Stimulated activated CD8-positive, alpha-beta memory T cell treated with anti-CD3 and anti-CD28 coated beads, Interleukin-4, amount 100 ng/mL, for 1 hour (primary cell): ENCODE data around the gene EXOSC2.
"Not testable (repeated sequence)": the region's sequence is repeated elsewhere in the genome, so short reads cannot be mapped to it uniquely, and the experiment has no call there.

Experiments used
- DNase-seq, 2 donors: peaks; one replicate each; pipeline ENCODE4 v3.0.0-alpha.2; 2020; ENCODE audit warnings: low read depth in 2 of 2, low spot score in 1 of 2

EXOSC2 gene

DNA sequence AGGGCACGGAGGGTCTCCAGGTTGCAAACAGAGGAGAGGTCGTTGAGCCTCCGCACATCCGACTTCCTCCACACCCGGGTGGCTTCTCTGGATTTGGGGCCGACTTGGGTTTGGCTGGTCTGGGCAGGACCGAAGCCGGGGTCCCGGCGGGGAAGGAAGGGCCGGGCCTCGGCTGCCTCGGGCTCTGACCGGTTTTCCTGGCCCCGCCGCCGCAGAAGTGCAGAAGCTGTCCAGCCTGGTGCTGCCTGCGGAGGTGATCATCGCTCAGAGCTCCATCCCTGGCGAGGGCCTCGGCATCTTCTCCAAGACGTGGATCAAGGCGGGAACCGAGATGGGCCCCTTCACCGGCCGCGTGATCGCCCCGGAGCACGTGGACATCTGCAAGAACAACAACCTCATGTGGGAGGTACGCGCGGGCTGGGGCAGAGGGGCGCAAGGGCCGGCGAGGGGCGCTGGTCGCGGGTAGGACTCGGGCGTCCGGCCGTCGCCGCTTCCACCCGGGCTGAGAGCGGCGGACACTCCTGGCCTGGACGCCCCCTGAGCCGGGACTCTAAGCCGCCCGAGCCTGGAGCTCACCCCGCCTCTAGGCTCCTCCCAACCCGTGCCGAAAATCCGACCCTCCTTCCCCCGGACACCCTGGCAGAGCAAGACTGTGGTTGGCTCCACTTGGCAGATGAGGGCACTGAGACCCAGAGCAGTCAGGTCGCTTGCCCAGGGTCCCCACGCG is 27.0 kb upstream of the EXOSC2 start:
- DNase-seq, result no peak

DNA sequence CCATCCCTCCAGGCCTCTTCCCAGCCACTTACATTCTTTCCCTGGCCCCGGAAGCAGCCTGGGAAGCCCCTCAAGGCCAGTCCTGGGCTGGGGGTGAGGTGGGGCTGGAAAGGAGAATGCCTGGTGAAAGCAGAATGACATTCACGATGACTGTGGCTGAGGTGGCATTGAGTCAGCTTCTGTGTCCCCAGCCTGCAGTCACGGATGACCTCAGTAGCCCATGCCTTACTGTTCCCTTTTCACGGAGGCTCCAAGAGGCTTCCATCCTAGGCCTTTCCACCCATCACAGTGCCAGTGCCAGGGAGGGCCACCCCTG is 26.5 kb upstream of the EXOSC2 start:
- DNase-seq, result no peak

DNA sequence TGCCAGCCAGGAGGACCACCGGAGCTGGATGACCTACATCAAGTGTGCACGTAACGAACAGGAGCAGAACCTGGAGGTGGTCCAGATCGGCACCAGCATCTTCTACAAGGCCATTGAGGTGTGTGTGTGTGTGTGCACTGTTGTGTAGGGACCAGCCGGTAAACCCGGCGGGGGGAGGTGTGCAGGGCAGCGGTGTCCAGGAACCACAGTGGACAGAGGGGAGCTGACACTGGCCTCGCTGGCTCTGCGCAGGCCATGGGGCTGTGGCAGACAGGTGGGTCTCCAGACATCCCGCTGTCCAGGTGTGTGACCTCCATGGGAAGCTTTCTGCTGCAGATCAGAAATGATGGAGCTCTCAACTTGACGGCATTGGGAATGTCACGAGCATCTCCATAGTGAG is 25.4 kb upstream of the EXOSC2 start:
- no peak for DNase-seq

DNA sequence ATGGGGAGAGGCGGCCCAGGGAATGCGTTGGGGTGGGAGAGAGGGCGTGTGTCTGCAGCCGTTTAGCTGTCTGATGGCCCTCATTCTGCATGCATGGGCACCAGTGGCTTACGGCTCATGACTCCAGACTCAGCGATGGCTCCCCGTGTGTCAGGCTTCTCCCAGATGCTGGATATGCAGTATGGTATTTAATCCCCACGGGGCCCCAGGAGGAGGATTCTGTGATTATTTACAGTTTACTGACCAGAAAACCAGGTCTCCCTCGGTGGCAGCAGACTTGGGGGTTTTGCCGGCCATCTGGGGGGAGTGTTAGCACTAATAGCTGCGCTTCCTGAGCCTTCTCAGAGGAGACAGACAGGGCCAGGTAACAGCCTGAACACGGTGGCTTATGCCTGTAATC is 24.9 kb upstream of the EXOSC2 start:
- no peak for DNase-seq

DNA sequence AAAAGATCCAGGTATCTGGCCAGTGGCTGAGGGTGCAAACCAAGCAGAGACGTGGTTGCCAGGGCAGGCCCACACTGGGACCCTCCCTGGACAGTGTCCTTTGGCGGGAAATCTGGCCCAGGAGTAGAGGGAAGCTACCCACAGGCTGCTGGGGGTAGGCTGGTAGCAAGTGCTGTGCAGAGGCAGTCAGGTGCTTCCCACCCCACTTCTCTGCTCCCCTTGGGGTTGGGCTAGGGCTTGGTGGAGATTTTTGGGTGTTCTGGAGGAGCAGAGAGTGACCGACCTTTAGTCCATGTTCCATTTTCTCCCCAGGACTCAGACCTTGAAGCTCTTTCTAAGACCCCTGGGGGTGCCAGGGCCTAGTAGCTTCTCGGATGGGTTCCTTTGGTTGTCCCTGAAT is 23.6 kb upstream of the EXOSC2 start:
- no peak for DNase-seq

DNA sequence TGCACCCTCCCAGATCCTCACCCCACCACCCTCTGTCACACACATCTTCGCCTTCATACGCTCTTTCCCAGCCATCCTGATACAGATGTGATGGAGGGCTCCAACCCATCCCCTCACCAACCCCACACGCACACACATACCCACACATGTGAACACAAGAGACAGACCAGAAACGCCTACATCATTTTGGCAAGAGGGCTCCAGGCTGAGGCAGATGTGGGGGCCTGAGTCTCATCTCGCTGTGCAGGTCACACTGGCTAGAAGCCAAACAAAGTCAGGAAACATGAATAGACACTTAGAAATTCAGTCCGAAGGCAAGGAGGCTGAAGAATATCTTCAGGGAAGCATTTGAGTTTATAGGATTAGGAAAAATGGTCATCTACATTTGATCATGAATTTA is 22.9 kb upstream of the EXOSC2 start:
- no peak for DNase-seq

DNA sequence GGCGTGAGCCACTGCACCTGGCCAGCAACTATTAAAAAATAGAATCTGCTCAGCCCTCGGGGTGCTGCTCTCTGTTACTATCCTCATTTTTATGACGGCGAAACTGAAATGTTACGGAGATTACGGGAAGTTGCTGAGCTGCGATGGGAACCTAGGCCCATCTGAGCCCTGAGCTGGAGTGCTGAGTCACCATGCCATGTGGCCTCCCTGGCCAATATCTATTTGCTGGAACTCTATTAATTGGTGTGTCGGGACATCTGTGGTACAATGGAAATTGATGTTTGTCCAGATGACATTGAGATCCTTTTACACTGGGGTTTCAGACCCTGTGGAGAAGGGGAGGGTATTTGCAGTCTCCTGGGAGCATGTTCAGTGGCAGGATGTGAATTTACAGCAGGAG is 21.1 kb upstream of the EXOSC2 start:
- DNase-seq, result no peak

DNA sequence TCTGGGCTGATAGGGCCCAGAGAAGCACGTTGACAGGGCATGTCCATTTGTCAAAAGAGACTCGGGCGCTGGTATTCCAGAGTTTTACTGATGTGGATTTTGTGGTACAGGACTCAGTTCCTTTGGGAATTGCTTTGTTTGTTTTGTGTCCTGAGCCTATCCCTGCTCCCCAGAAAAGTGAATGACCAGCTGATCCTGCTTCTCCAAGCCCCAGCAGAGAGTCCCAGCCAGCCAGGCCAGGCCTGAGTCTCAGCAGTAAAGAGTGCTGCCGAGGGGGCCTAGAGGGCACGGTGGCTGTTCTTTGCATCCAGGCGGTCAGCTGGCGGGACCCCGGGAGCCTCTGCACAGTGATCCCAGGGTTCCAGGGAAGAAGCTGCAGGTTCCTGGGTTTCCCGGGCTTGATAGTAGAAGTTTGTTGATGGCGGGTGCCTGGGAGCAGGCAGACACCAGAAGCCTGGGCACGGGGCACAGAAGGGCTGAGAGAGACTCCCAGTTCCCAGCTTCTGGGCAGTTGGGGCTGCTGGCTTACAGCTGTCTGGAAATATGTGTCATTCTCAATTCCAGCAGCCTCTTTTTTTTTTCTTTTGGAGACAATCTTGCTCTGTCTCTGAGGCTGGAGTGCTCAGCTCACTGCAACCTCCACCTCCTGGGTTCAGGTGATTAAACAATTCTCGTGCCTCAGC is 20.5 kb upstream of the EXOSC2 start:
- no peak for DNase-seq

DNA sequence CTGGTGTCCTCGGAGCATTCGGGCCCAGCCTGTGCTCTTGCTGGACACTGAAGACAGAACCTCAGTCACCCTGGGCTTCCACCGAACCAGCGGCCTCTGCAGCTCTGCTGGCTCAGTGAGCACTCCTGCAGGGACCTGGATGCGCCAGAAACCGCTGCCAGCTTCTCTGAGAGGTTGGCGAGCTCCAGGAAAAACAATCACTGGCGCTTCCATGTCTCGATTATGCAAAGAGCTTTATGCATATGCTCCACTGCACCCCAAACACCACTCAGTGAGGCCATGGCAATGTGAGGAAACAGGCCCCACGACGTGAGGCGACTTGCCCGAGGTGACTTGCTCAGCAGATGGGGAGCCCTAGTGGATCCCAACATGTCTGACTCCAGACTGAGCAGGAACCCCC is 18.2 kb upstream of the EXOSC2 start:
- no peak for DNase-seq

DNA sequence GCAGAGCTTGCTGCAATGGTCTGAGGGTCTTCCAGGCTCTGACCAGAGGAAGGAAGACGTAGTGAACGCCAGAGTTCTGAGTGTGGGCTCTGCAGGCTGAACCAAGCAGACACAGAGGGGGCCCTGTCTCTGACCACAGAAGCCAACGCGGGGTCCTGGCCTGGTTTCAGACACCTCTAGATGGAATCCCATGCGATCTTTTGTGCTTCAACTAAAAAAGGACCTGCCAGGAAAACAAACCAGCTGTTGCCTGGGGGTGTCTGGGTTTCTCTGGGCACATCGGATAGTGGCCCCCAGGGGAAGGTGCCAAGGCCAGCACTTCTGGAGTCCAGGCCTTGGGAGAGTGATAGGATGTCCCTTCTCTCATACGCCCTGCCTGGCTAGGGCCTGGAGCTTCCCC is 16.3 kb upstream of the EXOSC2 start:
- DNase-seq, result no peak

DNA sequence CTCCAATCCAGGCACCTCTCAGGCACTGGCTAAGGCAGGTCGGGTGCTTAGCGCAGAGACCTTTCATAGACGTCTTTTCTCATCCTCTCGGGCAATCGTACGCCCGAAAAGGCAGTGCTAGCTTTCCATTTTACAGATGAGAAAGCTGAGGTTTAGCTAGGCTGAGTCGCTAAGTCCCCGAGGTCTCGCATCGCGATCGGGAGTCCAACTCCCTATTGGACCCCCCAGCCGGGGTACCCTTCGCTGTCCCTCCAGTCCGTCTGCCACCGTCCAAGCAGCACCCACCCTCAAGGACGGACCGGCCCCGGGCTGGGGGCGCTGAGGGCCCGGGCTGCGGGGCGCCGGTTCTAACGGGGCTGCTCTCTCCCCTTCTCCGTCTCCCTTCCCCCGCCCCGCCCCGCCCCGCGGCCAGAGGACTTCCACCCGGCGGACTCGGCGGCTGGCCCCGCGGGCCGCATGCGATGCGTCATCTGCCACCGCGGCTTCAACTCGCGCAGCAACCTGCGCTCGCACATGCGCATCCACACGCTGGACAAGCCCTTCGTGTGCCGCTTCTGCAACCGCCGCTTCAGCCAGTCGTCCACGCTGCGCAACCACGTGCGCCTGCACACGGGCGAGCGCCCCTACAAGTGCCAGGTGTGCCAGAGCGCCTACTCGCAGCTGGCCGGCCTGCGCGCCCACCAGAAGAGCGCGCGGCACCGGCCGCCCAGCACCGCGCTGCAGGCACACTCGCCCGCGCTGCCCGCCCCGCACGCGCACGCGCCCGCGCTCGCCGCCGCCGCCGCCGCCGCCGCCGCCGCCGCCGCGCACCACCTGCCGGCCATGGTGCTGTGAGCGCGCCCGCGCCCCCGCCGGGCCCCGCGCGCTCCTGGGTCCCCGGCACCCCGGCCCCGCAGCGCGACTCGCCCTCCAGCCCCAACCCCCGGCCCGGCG is 12.5 kb upstream of the EXOSC2 start:
- DNase-seq, result peak in 1 of 2 donors; percentile 27

DNA sequence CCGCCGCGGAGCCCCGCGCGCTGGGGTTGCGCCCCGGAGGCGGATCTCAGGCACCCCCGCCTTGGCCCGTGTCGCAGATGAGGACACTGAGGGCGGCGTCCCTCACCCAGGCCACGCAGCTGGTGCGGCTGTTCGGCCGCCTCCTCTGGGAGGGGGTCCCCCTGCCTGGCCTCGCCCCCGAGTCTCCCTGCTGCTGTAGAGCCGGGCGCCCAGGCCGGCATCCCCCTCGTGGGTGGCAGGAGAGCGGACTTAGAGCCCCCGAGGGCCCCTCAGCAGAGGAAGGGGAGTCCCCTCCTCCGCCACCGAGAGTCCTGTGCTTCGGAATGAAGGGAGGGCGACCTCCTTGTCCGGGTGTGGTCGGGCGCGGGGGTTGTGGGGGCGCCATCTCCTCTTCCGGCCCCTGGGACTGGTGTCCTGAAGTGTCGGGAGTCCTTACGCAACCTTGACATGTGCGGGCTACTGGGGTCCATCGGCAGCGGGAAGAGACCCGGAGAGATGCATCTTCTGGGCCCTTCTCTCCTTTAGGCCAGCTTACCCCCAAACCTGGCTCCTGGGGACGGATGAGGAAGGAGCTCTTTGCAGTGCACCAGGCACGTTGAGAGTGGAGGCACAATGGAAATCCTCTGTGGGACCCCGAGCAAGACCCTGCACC is 11.7 kb upstream of the EXOSC2 start:
- DNase-seq, result no peak

DNA sequence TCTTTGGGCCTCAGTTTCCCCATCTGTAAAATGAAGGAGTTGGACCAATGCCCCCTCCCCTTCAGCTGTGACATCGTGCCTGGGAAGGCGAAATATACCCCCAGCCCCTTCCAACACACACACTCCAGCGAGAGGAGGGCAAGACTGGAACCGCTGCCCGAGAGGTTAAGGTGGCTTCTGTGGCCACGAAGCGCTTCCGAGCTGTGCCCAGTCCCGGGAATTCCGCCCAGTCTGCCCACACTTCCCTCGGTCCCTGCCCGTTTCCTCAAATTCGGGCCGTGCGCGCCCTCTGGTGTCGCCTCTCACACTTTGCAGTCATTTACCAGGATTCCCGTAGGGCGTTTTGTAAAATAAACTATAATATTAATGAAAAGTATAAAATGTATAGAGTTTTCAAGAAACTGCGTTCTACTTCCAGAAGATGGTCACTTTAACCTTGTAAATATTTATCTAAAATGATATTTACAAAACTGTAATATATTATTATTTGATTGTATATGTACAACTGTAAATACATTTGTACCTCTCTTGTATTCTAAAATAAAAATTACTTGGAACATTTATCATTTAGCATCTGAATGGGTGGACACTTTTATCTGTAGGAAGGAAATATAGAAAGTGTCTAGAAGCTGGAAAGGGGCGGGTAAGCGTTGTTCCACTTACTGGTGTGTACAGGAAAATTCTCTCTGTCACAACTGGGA is 11.0 kb upstream of the EXOSC2 start:
- DNase-seq, result no peak

DNA sequence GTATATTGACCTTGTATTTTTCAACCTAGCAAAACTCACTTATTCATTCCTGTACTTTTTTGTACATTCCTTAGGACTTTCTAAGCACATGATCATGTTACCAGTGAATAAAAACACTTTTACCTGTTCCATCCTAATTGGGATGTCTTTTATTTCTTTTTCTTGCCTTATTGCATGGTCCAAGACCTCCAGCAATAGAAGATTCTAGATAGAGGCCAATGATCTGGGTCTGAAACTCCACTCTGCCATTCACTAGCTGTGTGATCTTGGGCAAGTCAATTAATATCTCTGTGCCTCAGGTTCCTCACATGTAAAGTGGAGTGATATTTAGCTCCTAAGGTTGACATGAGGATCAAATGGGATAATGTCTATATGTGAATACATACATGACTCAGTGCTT is 8.5 kb upstream of the EXOSC2 start:
- DNase-seq, result no peak

DNA sequence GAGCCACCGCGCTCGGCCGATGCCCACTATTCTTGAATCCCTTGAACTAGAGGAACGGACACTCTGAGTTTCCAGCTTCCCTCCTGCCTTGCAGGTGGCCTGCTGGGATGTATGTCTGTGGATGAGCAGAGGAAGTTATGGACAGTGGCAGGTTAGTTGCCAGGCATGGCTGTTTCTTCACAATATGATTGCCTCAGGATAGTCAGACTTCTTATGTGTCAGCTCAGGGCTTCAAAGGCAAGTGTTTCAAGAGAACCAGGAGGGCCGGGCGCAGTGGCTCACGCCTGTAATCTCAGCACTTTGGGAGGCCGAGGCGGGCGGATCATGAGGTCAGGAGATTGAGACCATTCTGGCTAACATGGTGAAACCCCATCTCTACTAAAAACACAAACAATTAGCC is 7.6 kb upstream of the EXOSC2 start:
- DNase-seq, result not testable (repeated sequence)

DNA sequence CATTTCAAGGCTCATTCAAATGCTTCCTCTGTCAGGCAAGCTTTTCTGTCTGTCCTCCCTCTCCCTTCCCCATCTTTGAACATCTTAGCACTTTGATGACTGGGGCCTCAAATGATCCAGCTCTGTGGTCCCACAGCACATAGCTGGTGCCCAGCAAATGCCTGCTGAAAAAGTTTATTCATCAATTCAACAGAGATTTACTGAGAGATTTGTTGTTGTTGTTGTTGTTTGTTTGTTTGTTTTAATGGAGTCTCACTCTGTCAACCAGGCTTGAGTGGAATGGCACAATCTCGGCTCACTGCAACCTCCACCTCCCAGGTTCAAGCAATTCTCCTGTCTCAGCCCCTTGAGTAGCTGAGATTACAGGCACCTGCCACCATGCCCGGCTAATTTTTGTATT is 6.0 kb upstream of the EXOSC2 start:
- no peak for DNase-seq

DNA sequence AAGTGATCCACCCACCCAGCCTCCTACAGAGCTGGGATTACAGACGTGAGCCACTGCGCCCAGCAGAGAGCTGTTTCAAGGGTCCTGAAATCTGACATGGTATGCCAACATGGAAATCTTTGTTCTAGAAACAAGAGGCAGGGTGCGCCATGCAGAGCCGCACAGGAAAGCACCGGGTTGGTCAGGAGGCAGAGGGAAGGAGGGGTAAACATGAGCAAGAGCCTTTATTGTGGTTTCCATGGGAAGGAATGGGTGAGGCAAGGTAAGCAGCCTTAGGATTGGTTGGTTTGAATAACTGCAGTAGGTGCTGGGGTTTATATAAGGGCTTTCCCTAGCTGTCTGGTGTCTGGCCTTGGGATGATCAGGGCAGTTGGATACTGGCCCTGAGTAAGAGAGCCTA is 5.5 kb upstream of the EXOSC2 start:
- DNase-seq, result no peak

DNA sequence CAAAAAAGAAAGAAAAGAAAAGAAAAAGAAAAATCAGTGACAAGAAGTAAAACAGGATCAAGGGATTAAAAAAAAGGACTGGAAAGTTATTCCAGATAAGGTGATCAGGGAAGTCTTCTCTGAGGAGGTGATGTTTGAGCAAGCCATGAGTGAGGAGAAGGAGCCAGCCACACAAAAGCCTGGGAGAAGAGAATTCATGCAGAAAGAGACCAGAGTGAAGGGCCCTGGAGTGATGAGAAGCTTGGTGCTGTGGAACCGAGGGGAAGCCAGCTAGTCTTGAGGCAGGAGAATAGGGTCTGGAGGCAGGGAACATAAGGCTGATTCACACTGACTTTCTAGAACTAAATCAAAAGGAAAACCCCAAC is 4.0 kb upstream of the EXOSC2 start:
- DNase-seq, result no peak

DNA sequence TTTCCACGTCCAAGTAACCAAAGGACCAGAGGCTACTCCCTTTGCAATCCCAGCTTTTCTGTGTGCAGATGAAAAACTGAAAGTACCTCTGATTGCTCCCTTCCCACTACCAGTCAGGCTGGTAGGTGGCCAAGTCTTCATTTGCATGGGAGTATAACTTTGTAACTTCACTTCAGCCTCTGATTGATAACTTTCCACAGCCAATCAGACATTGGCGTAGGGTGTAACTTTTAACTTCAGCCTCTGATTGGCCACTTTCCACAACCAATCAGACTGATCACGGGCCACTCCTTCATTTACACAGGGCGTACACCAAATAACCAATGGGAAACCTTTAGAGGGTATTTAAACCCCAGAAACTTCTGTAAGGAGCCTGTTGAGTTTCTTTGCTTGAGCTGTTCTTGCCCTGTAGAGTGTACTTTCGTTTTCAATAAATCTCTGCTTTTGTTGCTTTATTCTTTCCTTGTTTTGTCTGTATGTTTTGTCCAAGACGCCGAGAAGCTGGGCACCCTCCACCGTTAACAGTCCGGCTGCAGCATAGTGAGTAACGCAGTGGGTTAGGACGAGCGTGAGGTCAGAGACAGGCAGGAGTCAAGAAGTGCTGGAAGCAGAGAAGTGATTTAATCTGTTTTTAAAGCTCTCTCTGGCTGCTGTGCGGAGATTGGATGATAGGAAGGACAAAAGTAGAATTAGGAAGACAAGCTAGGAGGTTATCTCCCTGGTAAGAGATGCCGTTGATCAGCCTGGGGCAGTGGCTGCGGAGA is 3.5 kb upstream of the EXOSC2 start:
- no peak for DNase-seq

DNA sequence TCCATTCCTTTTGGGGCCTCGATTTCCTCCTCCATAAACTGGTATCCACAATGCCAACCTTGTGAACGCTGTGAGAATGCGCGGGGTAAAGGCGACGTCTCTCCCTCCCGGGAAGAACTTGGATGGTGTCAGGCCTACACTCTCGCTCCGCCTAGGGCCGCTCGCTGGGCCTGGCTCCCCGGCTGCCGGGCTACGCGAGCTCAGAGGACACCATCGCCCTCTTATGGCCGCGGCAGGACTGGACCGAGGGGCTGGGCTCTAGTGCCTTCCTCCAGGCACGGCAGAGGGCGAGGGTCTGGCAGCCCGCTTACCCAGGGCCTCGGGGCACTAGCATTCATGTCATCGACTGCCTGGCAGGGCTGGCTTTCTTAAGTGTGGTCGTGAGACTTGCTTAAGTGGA is 1.3 kb upstream of the EXOSC2 start:
- DNase-seq, result no peak

DNA sequence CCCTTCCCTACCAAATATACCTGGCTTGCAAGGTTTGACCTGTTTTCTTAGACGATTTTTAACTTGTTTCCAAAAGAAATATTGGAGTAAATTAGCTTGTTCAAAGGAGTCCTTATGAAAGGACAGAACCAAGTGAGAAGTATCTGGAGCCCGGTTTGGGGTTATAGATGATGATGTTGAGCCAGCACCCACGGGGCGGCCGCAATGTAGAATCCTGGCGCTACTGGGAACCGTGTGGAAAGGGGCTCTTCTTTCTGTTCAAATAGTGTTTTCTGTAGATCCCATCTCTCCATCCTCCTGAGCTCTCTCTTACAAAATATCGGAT is 517 bp upstream of the EXOSC2 start:
- no peak for DNase-seq
